Measurements from ENCODE around the gene DUSP28.

Gene DUSP28

DNA sequence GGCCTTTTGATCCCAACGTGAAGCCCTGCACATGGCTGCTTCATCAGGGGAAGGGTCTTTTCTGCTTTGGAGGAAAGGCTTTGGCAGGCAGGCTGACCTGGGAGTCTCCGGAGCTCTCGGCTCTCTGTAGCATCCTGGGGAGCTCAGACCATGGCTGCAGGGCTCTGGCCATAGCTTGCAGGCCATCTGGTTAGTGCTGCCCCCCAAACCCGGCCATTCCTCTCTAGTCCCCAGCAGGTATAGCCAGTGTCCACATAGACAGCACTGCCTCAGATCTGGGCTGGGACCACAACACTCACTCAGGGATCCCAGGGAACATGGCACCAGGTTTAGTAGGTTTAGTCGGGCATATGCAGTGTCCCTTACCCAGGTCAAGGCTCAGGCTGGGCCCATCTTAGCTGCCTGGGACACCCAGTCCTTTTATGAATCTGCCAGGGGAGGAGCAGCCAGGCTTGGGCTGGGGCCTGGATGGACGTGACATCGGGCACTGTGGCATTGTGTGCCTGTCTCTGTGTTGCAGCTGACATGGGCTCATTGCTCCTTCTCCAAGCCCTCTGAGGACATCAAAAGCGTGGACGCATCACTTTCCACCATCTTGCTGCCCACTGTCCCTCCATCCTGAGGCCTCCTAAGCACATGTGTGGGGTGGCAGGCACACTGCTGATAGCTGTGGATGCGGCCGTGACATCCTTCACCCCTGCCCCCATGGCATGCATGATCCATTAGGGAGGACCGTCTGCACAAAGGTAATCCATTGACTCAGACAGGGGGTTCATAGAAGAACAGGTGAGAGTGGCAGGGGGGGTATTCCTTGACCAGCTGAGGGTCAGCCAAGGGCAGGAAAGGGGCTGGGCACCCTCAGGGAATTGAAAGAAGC lies 45.9 kb downstream of the DUSP28 start:
- Histone ChIP-seq H3K36me3 (ENCODE audit: control insufficient read depth, insufficient read depth, low read length) (no peaks in the 10 kb centered on the region), H3K4me1 (ENCODE audit: control insufficient read depth, insufficient read depth, low read length) (no peaks in the 10 kb centered on the region), H3K9ac (ENCODE audit: low read length) (no peak overlapping the region), H3K27ac (ENCODE audit: low read depth, low read length) (no peak overlapping the region), H3K4me3 (ENCODE audit: low read length) (peak overlapping the region; percentile 49), H3K27me3 (ENCODE audit: control insufficient read depth, insufficient read depth, low read length) (no peaks in the 10 kb centered on the region)

GRCh38 chr2:240611601-240612210 lies 51.5 kb downstream of the DUSP28 start:
- Histone ChIP-seq H3K27ac (ENCODE audit: low read depth, low read length) (no peak overlapping the region), H3K4me1 (ENCODE audit: control insufficient read depth, insufficient read depth, low read length) (no peaks in the 10 kb centered on the region), H3K4me3 (ENCODE audit: low read length) (no peak overlapping the region)

More at GRCh38 chr2:240611601-240612210, 51.5 kb downstream of the DUSP28 start:
- H3K9ac ChIP-seq (ENCODE audit: low read length), result no peak overlapping the region
- H3K27me3 ChIP-seq (ENCODE audit: control insufficient read depth, insufficient read depth, low read length), result no peaks in the 10 kb centered on the region
- peaks cover 7% of the 10 kb centered on the region for H3K36me3 ChIP-seq (ENCODE audit: control insufficient read depth, insufficient read depth, low read length)

All from rectal smooth muscle tissue (tissue), 1 donor.